ENCODE data around the gene FUZ. TPM values are rescaled to one million over a fixed set of nuclear protein-coding genes. Genes with fewer than 3 reads are reported as not detected.

FUZ gene, protein sequence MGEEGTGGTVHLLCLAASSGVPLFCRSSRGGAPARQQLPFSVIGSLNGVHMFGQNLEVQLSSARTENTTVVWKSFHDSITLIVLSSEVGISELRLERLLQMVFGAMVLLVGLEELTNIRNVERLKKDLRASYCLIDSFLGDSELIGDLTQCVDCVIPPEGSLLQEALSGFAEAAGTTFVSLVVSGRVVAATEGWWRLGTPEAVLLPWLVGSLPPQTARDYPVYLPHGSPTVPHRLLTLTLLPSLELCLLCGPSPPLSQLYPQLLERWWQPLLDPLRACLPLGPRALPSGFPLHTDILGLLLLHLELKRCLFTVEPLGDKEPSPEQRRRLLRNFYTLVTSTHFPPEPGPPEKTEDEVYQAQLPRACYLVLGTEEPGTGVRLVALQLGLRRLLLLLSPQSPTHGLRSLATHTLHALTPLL
- 19.5 and 20.5 TPM in 2 replicates for total RNA-seq
- 20.4 and 24.2 TPM in 2 replicates for polyA plus RNA-seq

DNA sequence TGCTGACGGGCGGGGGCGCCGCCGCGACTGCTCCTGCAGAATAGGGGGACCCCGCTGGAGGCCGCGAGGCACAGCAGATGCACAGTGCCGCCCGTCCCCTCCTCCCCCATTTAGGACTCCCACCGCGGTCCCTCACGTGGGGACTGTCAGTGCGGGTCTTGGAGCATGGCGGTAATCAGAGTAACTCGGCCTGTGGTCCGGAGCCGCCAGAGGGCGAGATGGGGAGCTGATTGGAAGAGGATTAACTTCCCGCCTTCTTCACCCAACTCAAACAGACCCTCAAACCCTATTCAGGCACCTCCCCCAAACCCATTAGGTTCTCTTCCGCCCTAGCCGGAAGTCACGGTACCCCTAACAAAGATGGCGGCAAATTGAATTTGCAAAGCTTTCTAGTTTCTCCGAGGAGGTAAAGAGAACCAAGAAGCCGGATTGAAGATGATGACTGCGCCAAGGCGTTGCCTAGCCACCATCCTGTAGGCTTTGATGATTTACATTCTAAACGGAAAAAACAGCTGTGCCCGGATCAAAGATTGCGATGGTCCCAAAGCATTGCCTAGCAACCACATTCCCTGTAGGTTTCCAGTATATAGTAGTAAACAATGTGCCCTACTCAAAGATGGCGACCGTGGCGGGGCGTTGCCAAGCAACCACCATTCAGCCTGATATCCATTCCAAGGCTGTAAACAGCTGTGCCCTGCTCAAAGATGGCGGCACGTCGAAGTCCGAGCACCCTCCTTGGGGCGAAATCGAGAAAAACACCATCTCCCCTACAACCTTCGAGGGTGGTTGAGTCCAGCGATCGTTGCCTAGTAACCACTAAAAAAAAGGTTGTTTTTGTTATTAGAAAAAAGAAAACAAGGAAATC lies at the start of gene FUZ:
Gene FUZ (minus strand): TSS at position 296 of the 865 bp plus-strand sequence. CDS start 186 bp downstream, at position 110.
- H3K27me3 ChIP-seq = no peaks in the 10 kb centered on the region
- TF ChIP-seq, protein P1, sequence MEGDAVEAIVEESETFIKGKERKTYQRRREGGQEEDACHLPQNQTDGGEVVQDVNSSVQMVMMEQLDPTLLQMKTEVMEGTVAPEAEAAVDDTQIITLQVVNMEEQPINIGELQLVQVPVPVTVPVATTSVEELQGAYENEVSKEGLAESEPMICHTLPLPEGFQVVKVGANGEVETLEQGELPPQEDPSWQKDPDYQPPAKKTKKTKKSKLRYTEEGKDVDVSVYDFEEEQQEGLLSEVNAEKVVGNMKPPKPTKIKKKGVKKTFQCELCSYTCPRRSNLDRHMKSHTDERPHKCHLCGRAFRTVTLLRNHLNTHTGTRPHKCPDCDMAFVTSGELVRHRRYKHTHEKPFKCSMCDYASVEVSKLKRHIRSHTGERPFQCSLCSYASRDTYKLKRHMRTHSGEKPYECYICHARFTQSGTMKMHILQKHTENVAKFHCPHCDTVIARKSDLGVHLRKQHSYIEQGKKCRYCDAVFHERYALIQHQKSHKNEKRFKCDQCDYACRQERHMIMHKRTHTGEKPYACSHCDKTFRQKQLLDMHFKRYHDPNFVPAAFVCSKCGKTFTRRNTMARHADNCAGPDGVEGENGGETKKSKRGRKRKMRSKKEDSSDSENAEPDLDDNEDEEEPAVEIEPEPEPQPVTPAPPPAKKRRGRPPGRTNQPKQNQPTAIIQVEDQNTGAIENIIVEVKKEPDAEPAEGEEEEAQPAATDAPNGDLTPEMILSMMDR (IDR thresholded peaks at IDR 0.05; ENCODE audit: poor library complexity) = peak; percentile 37
- TF ChIP-seq EZH2 (IDR thresholded peaks at IDR 0.05; ENCODE audit: borderline replicate concordance) = no peak
- TF ChIP-seq EZH2phosphoT487 (IDR thresholded peaks at IDR 0.05; ENCODE audit: low read depth, severe bottlenecking, unreplicated experiment) = no peak
- H3K9me2 ChIP-seq (replicated peaks; ENCODE audit: insufficient read depth) = no peaks in the 10 kb centered on the region
- peak; percentile 97 for DNase-seq (ENCODE audit: low spot score)
- no peaks in the 10 kb centered on the region for H3K9me3 ChIP-seq (ENCODE audit: low read depth)
- under 1% methylated on average over 43 of the region's 45 CpGs for WGBS (ENCODE audit: low lambda C conversion rate, missing lambda C conversion rate)
- no peaks in the 10 kb centered on the region for H4K20me1 ChIP-seq (ENCODE audit: insufficient read depth, poor library complexity, severe bottlenecking)
- peak within 1 kb of the TSS; percentile 49 for H3K4me3 ChIP-seq
- peak within 1 kb of the TSS; percentile 86 for H3K4me2 ChIP-seq
- H3K79me2 ChIP-seq = peaks cover under 1% of the 10 kb centered on the region
- H3K4me1 ChIP-seq (ENCODE audit: insufficient read depth) = peaks cover 11% of the 10 kb centered on the region
- peak within 1 kb of the TSS; percentile 51 for H2AFZ ChIP-seq
- H3K27ac ChIP-seq = peak within 1 kb of the TSS; percentile 89
- no peaks in the 10 kb centered on the region for H3K36me3 ChIP-seq (replicated peaks; ENCODE audit: insufficient read depth, low read depth)

DNA sequence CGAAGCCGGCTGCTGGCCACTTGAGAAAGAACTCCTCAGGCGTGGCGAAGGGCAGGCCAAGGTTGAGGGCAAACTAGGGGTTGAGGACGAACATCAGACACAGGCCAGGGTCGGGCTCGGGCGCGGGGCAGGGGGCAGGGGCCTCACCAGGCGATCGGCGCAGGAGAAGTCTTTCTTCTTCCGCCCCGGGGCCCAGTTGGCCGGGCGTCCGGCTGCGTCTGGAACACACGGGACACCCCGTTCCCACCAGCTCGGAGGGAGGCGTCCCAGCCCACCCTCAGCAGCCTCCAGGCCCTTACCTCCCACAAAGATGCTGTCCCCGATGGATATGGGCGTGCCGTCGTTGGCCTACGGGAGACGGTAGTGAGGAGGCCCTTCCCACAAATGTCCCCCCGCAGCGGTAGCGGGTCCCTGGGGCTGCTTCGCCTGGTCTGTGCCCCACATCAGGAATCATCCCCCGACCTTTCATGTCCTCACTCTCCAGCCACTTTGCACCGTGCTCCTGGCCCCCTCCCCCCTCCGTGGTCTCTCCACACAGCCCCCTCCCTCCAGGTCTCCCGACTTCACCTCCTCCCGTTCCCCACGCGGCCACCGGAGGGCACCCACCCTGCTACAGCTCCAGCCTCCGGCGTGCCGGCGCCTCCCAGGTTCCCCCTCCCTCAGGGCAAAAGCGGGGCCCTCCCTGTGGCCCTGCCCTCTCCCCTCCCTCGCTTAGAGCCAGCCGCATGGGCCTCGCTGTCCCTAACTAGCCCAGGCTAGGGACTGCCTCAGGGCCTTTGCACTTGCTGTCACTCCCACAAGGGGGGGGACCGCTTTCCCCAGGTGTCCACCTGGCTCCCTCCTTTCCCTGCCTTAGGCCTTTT lies 49.5 kb upstream of the FUZ start:
- no peaks in the 10 kb centered on the region for H3K27me3 ChIP-seq
- H3K9me2 ChIP-seq (replicated peaks; ENCODE audit: insufficient read depth) = no peaks in the 10 kb centered on the region
- H3K27ac ChIP-seq = no peak overlapping the region

More for the DNA sequence above, 49.5 kb upstream of the FUZ start:
- no peak overlapping the region for H2AFZ ChIP-seq
- peaks cover 13% of the 10 kb centered on the region for H4K20me1 ChIP-seq (ENCODE audit: insufficient read depth, poor library complexity, severe bottlenecking)
- 87% methylated on average over 29 of the region's 49 CpGs for WGBS (ENCODE audit: low lambda C conversion rate, missing lambda C conversion rate)
- H3K36me3 ChIP-seq (replicated peaks; ENCODE audit: insufficient read depth, low read depth) = no peaks in the 10 kb centered on the region
- H3K9me3 ChIP-seq (ENCODE audit: low read depth) = no peaks in the 10 kb centered on the region
- peaks cover 13% of the 10 kb centered on the region for H3K4me1 ChIP-seq (ENCODE audit: insufficient read depth)
- TF ChIP-seq, protein P1 (IDR thresholded peaks at IDR 0.05; ENCODE audit: poor library complexity) = peak; percentile 20
- no peak for TF ChIP-seq EZH2phosphoT487 (IDR thresholded peaks at IDR 0.05; ENCODE audit: low read depth, severe bottlenecking, unreplicated experiment)
- peaks cover 28% of the 10 kb centered on the region for H3K79me2 ChIP-seq
- H3K4me3 ChIP-seq = no peak overlapping the region
- no peak overlapping the region for H3K4me2 ChIP-seq
- no peak for DNase-seq (ENCODE audit: low spot score)
